Measurements from ENCODE around the gene CLEC6A.
"Not testable (repeated sequence)": the region's sequence is repeated elsewhere in the genome, so short reads cannot be mapped to it uniquely, and the experiment has no call there.

CLEC6A gene

GRCh38 chr12:8455727-8456360 lies at the start of gene CLEC6A:
TSS of gene CLEC6A (plus strand) at chr12:8455962. CDS start at chr12:8456112, 150 bp downstream.
- DNase-seq, result no peak
- Histone ChIP-seq H3K27ac (no peak within 1 kb of the TSS), H3K36me3 (no peaks in the 10 kb centered on the region), H3K9me3 (no peaks in the 10 kb centered on the region), H3K27me3 (no peaks in the 10 kb centered on the region), H3K4me1 (no peaks in the 10 kb centered on the region), H3K4me3 (no peak within 1 kb of the TSS)
- TF ChIP-seq CTCF (IDR thresholded peaks at IDR 0.05), result no peak
- intact Hi-C loops (cut with DNase I; ENCODE audit: low total_unique reads), result no loop called here

- H3K27me3 ChIP-seq; H3K27ac ChIP-seq; H3K9me3 ChIP-seq; H3K36me3 ChIP-seq; H3K4me3 ChIP-seq; H3K4me1 ChIP-seq; DNase-seq; intact Hi-C loops (cut with DNase I; ENCODE audit: low total_unique reads): not testable (repeated sequence)
These were observed 36.2 kb upstream of the CLEC6A start for GRCh38 chr12:8419576-8419975.

GRCh38 chr12:8420506-8420905 lies 35.3 kb upstream of the CLEC6A start:
- no peak overlapping the region for H3K4me3 ChIP-seq

GRCh38 chr12:8444536-8445278 lies 11.1 kb upstream of the CLEC6A start:
- H3K27me3 ChIP-seq; intact Hi-C loops (cut with DNase I; ENCODE audit: low total_unique reads); DNase-seq: not testable (repeated sequence)

More at GRCh38 chr12:8420506-8420905, 35.3 kb upstream of the CLEC6A start:
- H3K27ac ChIP-seq, result no peak overlapping the region
- TF ChIP-seq CTCF (IDR thresholded peaks at IDR 0.05), result no peak
- H3K27me3 ChIP-seq, result no peaks in the 10 kb centered on the region
- no peaks in the 10 kb centered on the region for H3K4me1 ChIP-seq
- no peaks in the 10 kb centered on the region for H3K9me3 ChIP-seq
- intact Hi-C loops (cut with DNase I; ENCODE audit: low total_unique reads), result no loop called here
- no peak for DNase-seq
- H3K36me3 ChIP-seq, result no peaks in the 10 kb centered on the region

GRCh38 chr12:8445731-8446130 lies 10.0 kb upstream of the CLEC6A start:
- intact Hi-C loops (cut with DNase I; ENCODE audit: low total_unique reads), result no loop called here
- no peak overlapping the region for H3K4me3 ChIP-seq
- no peaks in the 10 kb centered on the region for H3K4me1 ChIP-seq
- DNase-seq, result no peak
- H3K27ac ChIP-seq, result no peak overlapping the region
- no peaks in the 10 kb centered on the region for H3K36me3 ChIP-seq
- TF ChIP-seq CTCF (IDR thresholded peaks at IDR 0.05), result no peak
- no peaks in the 10 kb centered on the region for H3K9me3 ChIP-seq
- no peaks in the 10 kb centered on the region for H3K27me3 ChIP-seq

More at GRCh38 chr12:8444536-8445278, 11.1 kb upstream of the CLEC6A start:
- not testable (repeated sequence) for H3K27ac ChIP-seq, H3K9me3 ChIP-seq, H3K4me1 ChIP-seq, H3K36me3 ChIP-seq, H3K4me3 ChIP-seq

GRCh38 chr12:8446642-8447547 lies 8.9 kb upstream of the CLEC6A start:
- Histone ChIP-seq H3K9me3 (no peaks in the 10 kb centered on the region), H3K27me3 (no peaks in the 10 kb centered on the region), H3K4me1 (no peaks in the 10 kb centered on the region), H3K36me3 (no peaks in the 10 kb centered on the region), H3K27ac (no peak overlapping the region), H3K4me3 (no peak overlapping the region)
- DNase-seq, result no peak
- TF ChIP-seq CTCF (IDR thresholded peaks at IDR 0.05), result no peak
- intact Hi-C loops (cut with DNase I; ENCODE audit: low total_unique reads), result no loop called here

Measured in tibial artery (tissue), 4 donors.